HepG2 (cell line): ENCODE data around the gene GSC2. TPM values are rescaled to one million over a fixed set of nuclear protein-coding genes. Genes with fewer than 3 reads are reported as not detected.

Experiments
- ATAC-seq: fragments of 200-7000 bp; cut with Tn5 transposase; 3 replicates; pipeline ENCODE4 v1.9.1; 2020; ENCODE audit warnings: mild to moderate bottlenecking, moderate library complexity
- BruUV-seq: library from RNA; stranded (reverse); fragments of 400-500 nt; replicated peaks from 2 replicates; lab custom pipeline; 2021; lab: Mats Ljungman, UMichigan
- CTCF ChIA-PET: fragments of 300-600 bp; formaldehyde crosslinking; extraction: SDS; loops from one replicate; lab custom pipeline; 2021; ENCODE audit warnings: low total read pairs, inconsistent platforms, low intra/inter-chr PET ratio; lab: Yijun Ruan, JAX
- POLR2A ChIA-PET: fragments of 350-600 bp; sonication (Branson Sonifier 250); formaldehyde crosslinking; loops from one replicate; lab custom pipeline; 2020; ENCODE audit warnings: antibody characterized with exemption, inconsistent platforms; lab: Yijun Ruan, JAX
- DNase-seq: peaks from one replicate; pipeline ENCODE4 v3.0.0-alpha.2; 2015; ENCODE audit warnings: low spot score
- FAIRE-seq: peaks from 3 replicates; lab custom pipeline; 2011; peaks lifted over from hg19 to GRCh38; lab: Jason Lieb, UNC
- H2AFZ ChIP-seq: one replicate; pipeline ENCODE4 v1.6.1; 2011; ENCODE audit warnings: low read length, inconsistent platforms
- H3K27ac ChIP-seq: fragments of 300-600 bp; 3 replicates; pipeline ENCODE4 v1.8.0; 2011; ENCODE audit warnings: mixed run types, mild to moderate bottlenecking, mixed read lengths, low read length, inconsistent platforms; ENCODE audit not compliant: insufficient read depth; ENCODE audit errors: extremely low read length
- H3K27me3 ChIP-seq, 2 experiments: fragments of 200-600 bp in 1 of 2; 2 replicates in 1 of 2; 3 replicates in 1 of 2; pipeline versions ENCODE4 v1.6.0 to v1.8.0; 2011; ENCODE audit warnings: low read length in 2 of 2, mild to moderate bottlenecking in 2 of 2, moderate library complexity in 2 of 2, inconsistent platforms in 1 of 2; ENCODE audit not compliant: insufficient read depth in 2 of 2, control insufficient read depth in 1 of 2
- H3K36me3 ChIP-seq, 2 experiments: fragments of 200-600 bp in 1 of 2; replicated peaks in 1 of 2; 2 replicates in 1 of 2; 3 replicates in 1 of 2; pipeline versions ENCODE4 v1.5.1 to v1.8.0; 2011; ENCODE audit warnings: low read length in 2 of 2, inconsistent platforms in 1 of 2; ENCODE audit not compliant: insufficient read depth in 2 of 2, control insufficient read depth in 1 of 2
- H3K4me1 ChIP-seq: 2 replicates; pipeline ENCODE4 v1.5.1; 2012; ENCODE audit warnings: low read length, inconsistent platforms; ENCODE audit not compliant: insufficient read depth
- H3K4me2 ChIP-seq: 2 replicates; pipeline ENCODE4 v1.6.0; 2011; ENCODE audit warnings: low read depth, low read length, inconsistent platforms
- H3K4me3 ChIP-seq, 3 experiments: fragments of 200-600 bp in 1 of 3; sonication (generic), shearing (Covaris generic) in 1 of 3; replicated peaks in 1 of 3; 2 replicates each; pipeline ENCODE4 v1.5.1; 2011 to 2016; ENCODE audit warnings: low read length in 3 of 3, inconsistent platforms in 2 of 3, low read depth in 2 of 3, mild to moderate bottlenecking in 2 of 3, control low read depth in 1 of 3, mixed read lengths in 1 of 3; ENCODE audit not compliant: insufficient read depth in 1 of 3
- H3K79me2 ChIP-seq: one replicate; pipeline ENCODE4 v1.6.1; 2011; ENCODE audit warnings: low read length, inconsistent platforms; ENCODE audit not compliant: insufficient read depth
- H3K9ac ChIP-seq: 2 replicates; pipeline ENCODE4 v1.6.0; 2011; ENCODE audit warnings: mild to moderate bottlenecking, low read depth, low read length, inconsistent platforms; ENCODE audit not compliant: insufficient read depth
- H3K9me3 ChIP-seq: 2 replicates; pipeline ENCODE4 v1.5.1; 2012; ENCODE audit warnings: mild to moderate bottlenecking, low read length
- H4K20me1 ChIP-seq: 2 replicates; pipeline ENCODE4 v1.6.0; 2011; ENCODE audit warnings: inconsistent platforms, mild to moderate bottlenecking, low read length, moderate library complexity; ENCODE audit not compliant: insufficient read depth
- ATM ChIP-seq: fragments of 450-650 bp; IDR thresholded peaks from 2 replicates; pipeline ENCODE4 v1.7.1; 2017; ENCODE audit warnings: mild to moderate bottlenecking, borderline replicate concordance
- ATRX ChIP-seq: sonication (generic); formaldehyde crosslinking; IDR thresholded peaks from 2 replicates; pipeline ENCODE4 v1.4.0; 2020; ENCODE audit warnings: missing genetic modification reagents, borderline replicate concordance
- BRD4 ChIP-seq: sonication (generic); formaldehyde crosslinking; IDR thresholded peaks from 2 replicates; pipeline ENCODE4 v1.4.0; 2020; ENCODE audit warnings: missing genetic modification reagents
- CENPT ChIP-seq: sonication (generic); formaldehyde crosslinking; IDR thresholded peaks from 2 replicates; pipeline ENCODE4 v1.8.0; 2022; ENCODE audit warnings: low read depth, mild to moderate bottlenecking, moderate library complexity, missing genetic modification reagents
- E2F2 ChIP-seq: sonication (generic); formaldehyde crosslinking; IDR thresholded peaks from 2 replicates; pipeline ENCODE4 v1.4.0; 2020; ENCODE audit warnings: missing genetic modification reagents, borderline replicate concordance
- HIC2 ChIP-seq: sonication (generic); formaldehyde crosslinking; IDR thresholded peaks from 2 replicates; pipeline ENCODE4 v1.9.0; 2022; ENCODE audit warnings: low read depth, missing genetic modification reagents
- JUND ChIP-seq: sonication (generic); formaldehyde crosslinking; IDR thresholded peaks from 2 replicates; pipeline ENCODE4 v1.8.0; 2022; ENCODE audit warnings: mild to moderate bottlenecking, missing genetic modification reagents
- KDM6A ChIP-seq: IDR thresholded peaks from 2 replicates; pipeline ENCODE4 v1.6.1; 2016; ENCODE audit warnings: low read depth
- MIER2 ChIP-seq: IDR thresholded peaks from 2 replicates; pipeline ENCODE4 v1.6.1; 2016; ENCODE audit warnings: missing biosample characterization, missing genetic modification reagents
- NFYC ChIP-seq: IDR thresholded peaks from 2 replicates; pipeline ENCODE4 v1.6.1; 2016; ENCODE audit warnings: missing genetic modification reagents, missing compliant biosample characterization
- PAX8 ChIP-seq: sonication (generic); formaldehyde crosslinking; IDR thresholded peaks from 2 replicates; pipeline ENCODE4 v1.8.0; 2022; ENCODE audit warnings: mild to moderate bottlenecking, missing genetic modification reagents, borderline replicate concordance
- SAP130 ChIP-seq: IDR thresholded peaks from 2 replicates; pipeline ENCODE4 v1.6.1; 2016; ENCODE audit warnings: low read depth
- SATB2 ChIP-seq: sonication (generic); formaldehyde crosslinking; IDR thresholded peaks from 2 replicates; pipeline ENCODE4 v1.5.0; 2020; ENCODE audit warnings: missing genetic modification reagents
- TBL1XR1 ChIP-seq: fragments of 150-350 bp; IDR thresholded peaks from 2 replicates; pipeline ENCODE4 v1.6.1; 2014; ENCODE audit warnings: borderline replicate concordance, low read length; ENCODE audit not compliant: partially characterized antibody
- ZNF207 ChIP-seq: fragments of 450-650 bp; IDR thresholded peaks from 2 replicates; pipeline ENCODE4 v1.6.1; 2016; ENCODE audit warnings: antibody characterized with exemption, borderline replicate concordance
- ZNF441 ChIP-seq: sonication (generic); formaldehyde crosslinking; IDR thresholded peaks from 2 replicates; pipeline ENCODE4 v1.7.0; 2021; ENCODE audit warnings: missing genetic modification reagents, borderline replicate concordance
- WGBS: methylation state at CpG from one replicate; pipeline ENCODE4 v1.1.6; 2017; ENCODE audit warnings: low lambda C conversion rate; 5-methylcytosine and 5-hydroxymethylcytosine counted together
- in situ Hi-C: cut with HindIII; loops from 2 replicates; pipeline ENCODE4 v1.10.0; 2017; ENCODE audit warnings: low pct_unique_long_range_greater_than_20kb; ENCODE audit not compliant: extremely low pct_ligation_motif_present
- intact Hi-C: fragments of 100-400 bp; cut with micrococcal nuclease; formaldehyde crosslinking; loops from one replicate; pipeline ENCODE4 v1.10.0; 2022; ENCODE audit not compliant: unreplicated experiment
- polyA plus RNA-seq, 8 experiments: library from polyadenylated mRNA; depleted of rRNA in 3 of 8; stranded (reverse) in 7 of 8; unstranded in 1 of 8; fragments of >200 nt; fragmentation: Illumina TruSeq in 4 of 8; extraction: Trizol in 4 of 8; gene quantifications; 2 replicates each; pipeline versions ENCODE4 v1.2.1 to v1.2.3, GENCODE V29; 2011 to 2016; ENCODE audit warnings: low read depth in 4 of 8, missing spikeins in 1 of 8, mixed read lengths in 1 of 8; ENCODE audit not compliant: insufficient read depth in 1 of 8
- total RNA-seq, 5 experiments: library from RNA; depleted of rRNA; stranded (reverse); fragments of >200 nt; fragmentation: Illumina TruSeq; extraction: Trizol; gene quantifications; 2 replicates each; pipeline ENCODE4 v1.2.3, GENCODE V29; 2016; ENCODE audit warnings: low read depth in 1 of 5

Gene GSC2
- total and polyA plus RNA-seq, 2 of the 13 experiments (the other 11 are each of a cell fraction or from before 2014, with no cell fraction given): not detected

GRCh38 chr22:19123936-19124335 lies 26.2 kb downstream of the GSC2 start:
- Histone ChIP-seq H3K9me3 (no peaks in the 10 kb centered on the region), H3K4me3 (no peak overlapping the region), H3K4me2 (no peak overlapping the region), H3K4me1 (peaks cover 59% of the 10 kb centered on the region), H3K9ac (no peak overlapping the region), H3K27ac (no peak overlapping the region), H3K79me2 (peaks cover 27% of the 10 kb centered on the region), H2AFZ (no peak overlapping the region), H4K20me1 (peaks cover 23% of the 10 kb centered on the region), H3K27me3 (peaks cover 3 to 43% of the 10 kb centered on the region in 2 experiments; a peak in 4 of 5 replicates), H3K36me3 (peaks cover 2 to 4% of the 10 kb centered on the region in 2 experiments; a peak in 1 of 5 replicates)
- BruUV-seq: no TSS peak
- FAIRE-seq (no peak), DNase-seq (no peak), ATAC-seq (no peak)
- 45% methylated on average over 3 of the region's 4 CpGs for WGBS
- CTCF ChIA-PET: no interaction called here
- intact Hi-C loops: no loop called here
- in situ Hi-C loops: no loop called here
- TF ChIP-seq ZNF207: no peak
- TF ChIP-seq CENPT (CRISPR knock-in tag): no peak
- no peak for TF ChIP-seq KDM6A
- TF ChIP-seq ZNF441 (CRISPR knock-in tag): no peak
- TF ChIP-seq ATRX (CRISPR knock-in tag): no peak
- TF ChIP-seq MIER2 (CRISPR knock-in tag): no peak
- no peak for TF ChIP-seq E2F2 (CRISPR knock-in tag)
- TF ChIP-seq JUND (CRISPR knock-in tag): no peak
- no peak for TF ChIP-seq SAP130 (CRISPR knock-in tag)
- no peak for TF ChIP-seq TBL1XR1
- TF ChIP-seq PAX8 (CRISPR knock-in tag): no peak
- TF ChIP-seq SATB2 (CRISPR knock-in tag): no peak
- no peak for TF ChIP-seq HIC2
- no peak for TF ChIP-seq ATM
- no peak for TF ChIP-seq NFYC (CRISPR knock-in tag)
- TF ChIP-seq BRD4 (CRISPR knock-in tag): no peak
- POLR2A ChIA-PET: no interaction called here
